Ascending aorta (tissue), 2 donors: ENCODE measurements around the gene TUT7. TPM values are rescaled to one million over a fixed set of nuclear protein-coding genes. Genes with fewer than 3 reads are reported as not detected.

Source experiments
- DNase-seq, 2 donors: peaks; one replicate each; pipeline ENCODE4 v3.0.0-alpha.2; 2019; ENCODE audit warnings: low spot score in 2 of 2
- H3K27ac ChIP-seq, 2 donors: fragments of 200-600 bp; sonication (generic); one replicate each; pipeline ENCODE4 v1.5.1; 2016 to 2017; ENCODE audit warnings: mild to moderate bottlenecking in 1 of 2
- H3K27me3 ChIP-seq: fragments of 200-600 bp; sonication (generic); one replicate; pipeline ENCODE4 v1.5.1; 2017
- H3K36me3 ChIP-seq, 2 donors: fragments of 200-600 bp; sonication (generic); one replicate each; pipeline ENCODE4 v1.5.1; 2016
- H3K4me1 ChIP-seq, 2 donors: fragments of 200-600 bp; sonication (generic); one replicate each; pipeline ENCODE4 v1.5.1; 2016 to 2017; ENCODE audit warnings: mild to moderate bottlenecking in 1 of 2
- H3K4me3 ChIP-seq, 2 donors: fragments of 200-600 bp; sonication (generic); one replicate each; pipeline ENCODE4 v1.5.1; 2016 to 2017; ENCODE audit warnings: mild to moderate bottlenecking in 1 of 2
- H3K9me3 ChIP-seq, 2 donors: fragments of 200-600 bp; sonication (generic); one replicate each; pipeline ENCODE4 v1.5.1; 2016
- intact Hi-C: fragments of 100-400 bp; cut with DNase I; formaldehyde crosslinking; loops from one replicate; pipeline ENCODE4 v1.15.1; 2023
- total RNA-seq: library from RNA; depleted of rRNA; stranded (reverse); fragments of >200 nt; gene quantifications from one replicate; pipeline ENCODE4 v1.1.0, GENCODE V29; 2016
- TF ChIP-seq, protein P1 (sequence below), 3 experiments: fragments of 200-600 bp in 2 of 3; fragments of 450-650 bp in 1 of 3; sonication (generic) in 2 of 3; IDR thresholded peaks; one replicate each; pipeline ENCODE4 v1.5.1; 2016 to 2019; ENCODE audit warnings: antibody characterized with exemption in 3 of 3, mild to moderate bottlenecking in 1 of 3, moderate library complexity in 1 of 3

The TUT7 gene
- total RNA-seq, 1 donor from 2014 or later, result 12.9 TPM

DNA sequence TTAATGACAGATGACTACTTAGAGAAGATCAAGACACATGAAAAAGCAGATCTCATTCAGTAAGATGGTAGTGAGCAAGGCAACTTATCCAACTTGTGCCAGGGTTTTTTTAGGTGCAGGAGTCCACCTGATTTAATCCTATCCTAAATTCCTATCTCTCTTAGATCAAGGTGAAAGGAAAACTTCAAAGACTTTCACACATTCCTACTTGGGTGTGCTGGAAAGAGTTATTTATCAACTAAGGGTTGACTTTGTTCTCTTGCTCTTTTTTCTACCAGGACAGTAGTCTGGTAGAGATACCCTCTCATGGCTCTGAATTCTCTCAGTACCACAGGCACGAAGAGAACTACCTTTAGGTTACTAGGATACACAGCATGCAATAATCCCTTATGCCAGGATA, 18.2 kb downstream of the TUT7 start:
- Histone ChIP-seq H3K36me3 (peaks cover 57 to 69% of the 10 kb centered on the region in 2 donors), H3K27me3 (no peaks in the 10 kb centered on the region), H3K27ac (no peak overlapping the region), H3K4me1 (no peaks in the 10 kb centered on the region), H3K9me3 (no peaks in the 10 kb centered on the region), H3K4me3 (no peak overlapping the region)
- intact Hi-C loops, result no loop called here
- DNase-seq, result no peak
- TF ChIP-seq, protein P1, sequence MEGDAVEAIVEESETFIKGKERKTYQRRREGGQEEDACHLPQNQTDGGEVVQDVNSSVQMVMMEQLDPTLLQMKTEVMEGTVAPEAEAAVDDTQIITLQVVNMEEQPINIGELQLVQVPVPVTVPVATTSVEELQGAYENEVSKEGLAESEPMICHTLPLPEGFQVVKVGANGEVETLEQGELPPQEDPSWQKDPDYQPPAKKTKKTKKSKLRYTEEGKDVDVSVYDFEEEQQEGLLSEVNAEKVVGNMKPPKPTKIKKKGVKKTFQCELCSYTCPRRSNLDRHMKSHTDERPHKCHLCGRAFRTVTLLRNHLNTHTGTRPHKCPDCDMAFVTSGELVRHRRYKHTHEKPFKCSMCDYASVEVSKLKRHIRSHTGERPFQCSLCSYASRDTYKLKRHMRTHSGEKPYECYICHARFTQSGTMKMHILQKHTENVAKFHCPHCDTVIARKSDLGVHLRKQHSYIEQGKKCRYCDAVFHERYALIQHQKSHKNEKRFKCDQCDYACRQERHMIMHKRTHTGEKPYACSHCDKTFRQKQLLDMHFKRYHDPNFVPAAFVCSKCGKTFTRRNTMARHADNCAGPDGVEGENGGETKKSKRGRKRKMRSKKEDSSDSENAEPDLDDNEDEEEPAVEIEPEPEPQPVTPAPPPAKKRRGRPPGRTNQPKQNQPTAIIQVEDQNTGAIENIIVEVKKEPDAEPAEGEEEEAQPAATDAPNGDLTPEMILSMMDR (IDR thresholded peaks at IDR 0.05), result no peak

DNA sequence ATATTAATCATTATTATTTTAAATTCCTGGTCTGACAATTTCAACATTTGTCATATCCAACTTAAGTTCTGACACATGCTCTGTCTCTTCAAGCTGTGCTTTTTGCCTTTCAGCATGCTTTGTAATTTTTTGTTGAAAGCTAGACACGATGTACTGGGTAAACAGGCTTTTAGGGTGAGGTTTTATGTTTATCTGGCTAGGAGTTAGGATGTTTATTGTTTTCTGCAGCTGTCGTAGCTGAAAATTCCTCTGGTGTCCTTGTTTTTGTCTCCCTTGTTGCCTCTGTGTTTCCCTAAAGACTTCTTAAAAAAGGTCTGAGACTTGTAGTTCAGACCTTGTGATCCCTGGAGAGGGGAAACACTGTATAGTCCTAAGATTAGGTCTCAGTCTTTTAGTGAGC, 20.6 kb downstream of the TUT7 start:
- no peaks in the 10 kb centered on the region for H3K27me3 ChIP-seq
- no peak overlapping the region for H3K27ac ChIP-seq
- DNase-seq, result no peak
- TF ChIP-seq, protein P1 (IDR thresholded peaks at IDR 0.05), result no peak
- peaks cover 36 to 54% of the 10 kb centered on the region in 2 donors for H3K36me3 ChIP-seq
- intact Hi-C loops, result no loop called here
- no peaks in the 10 kb centered on the region for H3K9me3 ChIP-seq
- H3K4me1 ChIP-seq, result no peaks in the 10 kb centered on the region
- no peak overlapping the region for H3K4me3 ChIP-seq

DNA sequence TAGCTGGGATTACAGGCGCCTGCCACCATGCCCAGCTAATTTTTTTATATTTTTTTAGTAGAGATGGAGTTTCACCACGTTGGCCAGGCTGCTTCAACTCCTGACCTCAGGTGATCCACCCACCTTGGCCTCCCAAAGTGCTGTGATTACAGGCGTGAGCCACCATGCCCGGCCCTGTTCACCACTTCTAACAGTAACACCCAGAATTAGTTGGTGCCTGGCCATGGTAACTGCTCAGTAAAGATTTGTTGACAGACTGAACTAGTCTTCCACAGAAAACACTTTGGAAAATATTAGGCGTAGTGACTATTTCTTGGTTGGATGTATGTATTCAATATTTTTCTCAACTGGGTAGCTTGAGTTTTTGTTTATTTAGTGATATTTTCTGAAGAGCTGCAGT, 24.0 kb downstream of the TUT7 start:
- TF ChIP-seq, protein P1 (IDR thresholded peaks at IDR 0.05), result no peak
- peaks cover 38 to 53% of the 10 kb centered on the region in 2 donors for H3K36me3 ChIP-seq
- no peak for DNase-seq
- H3K4me1 ChIP-seq, result no peaks in the 10 kb centered on the region
- intact Hi-C loops, result no loop called here
- no peaks in the 10 kb centered on the region for H3K9me3 ChIP-seq
- H3K27ac ChIP-seq, result no peak overlapping the region
- no peaks in the 10 kb centered on the region for H3K27me3 ChIP-seq
- no peak overlapping the region for H3K4me3 ChIP-seq

DNA sequence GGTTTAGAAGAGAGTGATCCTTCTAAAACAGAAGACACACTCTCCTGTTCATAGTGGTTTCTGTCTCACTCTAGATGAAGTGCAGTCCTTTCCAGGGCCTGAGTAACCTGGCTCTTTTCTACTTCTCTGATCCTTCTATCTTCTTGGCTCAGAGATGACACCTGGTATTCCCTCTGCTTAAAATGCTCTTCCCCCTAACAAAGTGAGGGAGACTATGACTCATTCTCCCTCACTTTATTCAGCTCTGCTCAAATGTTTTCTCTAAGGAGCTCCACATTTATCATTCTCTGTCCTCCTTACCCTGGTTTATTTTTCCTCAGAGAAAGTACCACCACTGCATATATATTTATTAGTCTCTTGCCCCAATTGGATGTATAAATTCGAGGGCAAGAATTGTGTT, 24.6 kb downstream of the TUT7 start:
- Histone ChIP-seq H3K4me1 (no peaks in the 10 kb centered on the region), H3K27me3 (no peaks in the 10 kb centered on the region), H3K9me3 (no peaks in the 10 kb centered on the region), H3K27ac (no peak overlapping the region), H3K4me3 (no peak overlapping the region), H3K36me3 (peaks cover 38 to 53% of the 10 kb centered on the region in 2 donors)
- no peak for DNase-seq
- intact Hi-C loops, result no loop called here
- TF ChIP-seq, protein P1 (IDR thresholded peaks at IDR 0.05), result no peak

DNA sequence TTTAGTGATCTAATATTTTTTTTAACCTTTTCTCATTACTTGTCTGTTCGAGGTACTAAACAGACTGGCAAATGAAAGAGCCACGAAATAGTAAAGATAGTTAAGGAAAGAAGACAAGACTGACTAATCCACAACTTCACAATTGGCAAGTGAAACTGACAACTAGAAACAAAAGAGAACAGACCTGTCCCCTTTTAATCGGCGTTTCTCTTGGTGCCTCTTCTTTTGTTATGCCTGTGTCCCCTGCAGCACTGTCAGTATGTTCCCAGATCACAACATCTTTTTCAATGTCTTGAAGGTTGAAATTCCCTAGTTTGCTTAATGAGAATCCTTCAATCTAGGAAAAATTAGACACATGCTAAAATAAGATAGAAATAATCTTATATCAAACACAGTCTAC, 26.1 kb downstream of the TUT7 start:
- Histone ChIP-seq H3K4me1 (no peaks in the 10 kb centered on the region), H3K27me3 (no peaks in the 10 kb centered on the region), H3K36me3 (peaks cover 49 to 59% of the 10 kb centered on the region in 2 donors), H3K9me3 (no peaks in the 10 kb centered on the region), H3K4me3 (no peak overlapping the region), H3K27ac (no peak overlapping the region)
- intact Hi-C loops, result no loop called here
- DNase-seq, result no peak
- TF ChIP-seq, protein P1 (IDR thresholded peaks at IDR 0.05), result no peak

DNA sequence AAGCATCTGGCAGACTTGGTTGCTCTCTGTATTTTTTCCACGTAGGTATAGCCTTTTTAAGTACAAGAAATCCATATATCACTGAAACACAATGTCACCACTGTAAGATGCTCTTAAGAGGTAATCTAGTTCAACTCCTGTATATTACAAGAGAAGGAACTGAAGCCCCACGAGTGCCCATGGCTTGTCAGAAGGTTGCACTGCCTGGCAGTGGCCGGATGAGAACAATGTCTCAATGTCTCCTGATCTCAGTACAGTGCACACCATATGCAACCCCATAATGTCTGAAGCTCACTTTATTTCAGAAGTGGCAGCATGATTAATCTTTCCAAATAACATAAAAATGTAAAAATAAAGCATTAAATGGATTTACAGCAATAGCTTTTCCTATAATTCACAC, 27.7 kb downstream of the TUT7 start:
- H3K4me3 ChIP-seq, result no peak overlapping the region
- no peak overlapping the region for H3K27ac ChIP-seq
- intact Hi-C loops, result no loop called here
- no peaks in the 10 kb centered on the region for H3K9me3 ChIP-seq
- no peaks in the 10 kb centered on the region for H3K4me1 ChIP-seq
- H3K36me3 ChIP-seq, result peaks cover 57 to 74% of the 10 kb centered on the region in 2 donors
- DNase-seq, result no peak
- H3K27me3 ChIP-seq, result no peaks in the 10 kb centered on the region
- TF ChIP-seq, protein P1 (IDR thresholded peaks at IDR 0.05), result no peak
